HG03439 (cell line): ENCODE measurements around the gene PDRG1.
A peak's percentile ranks its signal among the peaks of the same experiment; 100 is the strongest.

ENCODE experiments used
- ATAC-seq: cut with Tn5 transposase; IDR thresholded peaks from one replicate; pipeline ENCODE4 v1.9.1; 2021; ENCODE audit warnings: mild to moderate bottlenecking, moderate library complexity; ENCODE audit not compliant: unreplicated experiment

Gene PDRG1

DNA sequence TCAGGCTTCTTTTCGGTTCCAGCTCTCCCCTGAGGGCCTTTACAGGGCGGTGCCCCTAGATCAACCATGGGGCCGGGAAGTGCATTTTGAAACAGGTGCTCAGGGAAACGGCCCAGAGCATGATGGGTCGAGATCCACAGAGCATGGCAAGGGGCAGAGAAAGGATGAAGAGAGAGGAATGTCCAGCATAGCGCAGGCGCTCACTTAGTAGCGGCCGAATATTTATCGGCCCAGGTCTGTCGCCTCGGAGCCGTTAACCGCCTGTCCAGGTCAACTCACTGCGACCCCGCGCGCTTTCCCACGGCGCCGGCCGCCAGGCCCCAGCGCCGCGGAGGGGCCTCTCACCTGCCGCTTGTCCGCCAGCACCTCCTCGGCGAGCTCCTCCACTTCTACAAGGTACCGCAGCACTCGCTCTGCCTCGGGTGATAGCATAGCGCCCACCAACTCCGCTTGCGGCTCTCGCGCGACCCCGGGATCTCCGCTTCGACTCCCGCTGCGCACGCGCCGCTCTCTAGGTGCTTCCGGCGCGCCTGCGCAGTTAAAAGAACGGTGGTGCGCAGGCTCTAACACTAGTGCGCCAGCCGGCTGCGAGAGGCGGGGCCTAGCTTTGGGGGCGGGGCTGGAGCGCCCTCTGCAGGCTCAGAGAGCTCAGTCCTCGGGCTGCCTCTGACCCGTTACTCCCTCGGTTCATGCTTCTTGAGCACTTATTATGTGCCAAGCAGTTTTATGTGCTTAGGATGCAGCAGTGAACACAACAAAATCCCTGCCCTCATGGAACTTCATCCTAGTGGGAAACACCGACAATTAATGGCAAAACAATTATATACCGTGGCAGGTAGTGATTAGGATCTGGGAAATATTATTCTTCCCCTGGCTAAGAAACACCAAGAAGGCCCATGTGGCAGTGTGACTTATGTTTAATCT, at the start of gene PDRG1:
Gene PDRG1, minus strand, starts transcription at position 517 of the 924 bp plus-strand sequence. Its CDS starts 85 bp downstream, at position 432.
- ATAC-seq: peak; percentile 94

DNA sequence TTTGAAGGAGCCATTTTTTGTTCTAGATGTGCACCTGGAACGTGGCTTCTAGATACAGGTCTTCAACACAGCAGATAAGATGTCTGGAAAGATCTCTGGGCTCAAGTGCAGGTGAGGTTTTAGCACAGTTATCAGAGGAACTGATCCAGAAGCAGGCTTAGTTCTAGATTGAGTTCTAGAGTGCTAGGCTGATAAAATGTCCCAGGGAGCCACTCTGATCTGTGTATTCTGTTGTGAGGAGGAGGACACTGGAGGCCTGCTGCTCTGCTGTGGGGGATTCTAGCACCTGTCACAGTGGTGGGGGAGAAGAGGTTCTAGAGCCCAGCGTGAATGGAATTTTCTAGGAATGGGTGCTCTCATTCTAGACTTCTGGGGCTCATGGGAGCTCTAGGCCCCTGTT, 46.4 kb upstream of the PDRG1 start:
- ATAC-seq: no peak

DNA sequence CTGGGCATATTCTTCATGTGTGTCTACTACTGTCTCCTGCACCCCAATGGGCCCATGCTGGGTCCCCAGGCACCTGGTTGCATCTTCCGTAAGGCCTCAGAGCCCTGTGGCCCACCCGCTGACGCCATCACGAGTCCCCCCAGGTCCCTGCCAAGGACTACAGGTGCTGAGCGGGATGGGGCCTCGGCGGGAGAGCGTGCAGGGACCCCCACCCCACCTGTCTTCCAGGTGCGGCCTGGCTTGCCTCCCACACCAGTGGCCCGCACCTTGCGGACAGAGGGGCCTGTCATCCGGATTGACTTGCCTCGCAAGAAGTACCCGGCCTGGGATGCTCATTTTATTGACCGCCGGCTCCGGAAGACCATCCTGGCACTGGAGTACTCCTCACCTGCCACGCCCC, 45.1 kb upstream of the PDRG1 start:
- no peak for ATAC-seq

DNA sequence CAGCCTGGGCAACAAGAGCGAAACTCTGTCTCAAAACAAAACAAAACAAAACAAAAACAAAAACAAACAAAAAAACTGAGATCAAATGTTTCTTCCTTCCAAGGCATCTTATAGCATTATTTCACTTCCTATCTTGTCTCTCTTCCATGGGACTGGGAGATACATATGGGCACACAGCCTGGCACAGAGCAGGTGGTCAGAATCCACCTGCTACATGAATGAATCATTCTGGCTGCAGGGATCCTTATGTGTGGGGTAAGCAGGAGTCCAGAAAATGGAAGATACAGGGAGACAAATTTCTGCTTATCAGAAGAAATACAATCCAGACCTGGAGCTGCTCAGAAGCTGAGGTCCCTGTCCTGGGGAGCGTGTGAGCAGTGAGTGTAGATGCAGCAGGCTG, 40.2 kb upstream of the PDRG1 start:
- ATAC-seq: no peak

DNA sequence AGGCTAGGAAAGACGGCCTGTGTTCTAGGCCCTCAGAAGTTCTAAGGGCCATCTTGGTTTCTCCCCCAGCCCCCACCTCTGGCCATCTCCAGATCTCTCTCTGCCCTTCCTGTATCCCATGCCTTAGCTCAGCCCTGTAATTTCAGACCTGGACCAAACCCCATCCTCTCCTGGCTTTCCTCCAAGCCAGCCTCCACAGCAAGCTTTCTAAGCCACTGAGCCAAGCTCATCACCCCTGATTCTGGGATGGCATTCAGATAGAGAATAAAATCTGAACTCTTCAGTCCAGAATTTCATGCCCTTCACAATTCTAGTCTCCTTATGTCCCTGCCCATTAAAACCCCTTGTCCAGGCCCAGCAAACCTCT, 39.5 kb upstream of the PDRG1 start:
- ATAC-seq: no peak

DNA sequence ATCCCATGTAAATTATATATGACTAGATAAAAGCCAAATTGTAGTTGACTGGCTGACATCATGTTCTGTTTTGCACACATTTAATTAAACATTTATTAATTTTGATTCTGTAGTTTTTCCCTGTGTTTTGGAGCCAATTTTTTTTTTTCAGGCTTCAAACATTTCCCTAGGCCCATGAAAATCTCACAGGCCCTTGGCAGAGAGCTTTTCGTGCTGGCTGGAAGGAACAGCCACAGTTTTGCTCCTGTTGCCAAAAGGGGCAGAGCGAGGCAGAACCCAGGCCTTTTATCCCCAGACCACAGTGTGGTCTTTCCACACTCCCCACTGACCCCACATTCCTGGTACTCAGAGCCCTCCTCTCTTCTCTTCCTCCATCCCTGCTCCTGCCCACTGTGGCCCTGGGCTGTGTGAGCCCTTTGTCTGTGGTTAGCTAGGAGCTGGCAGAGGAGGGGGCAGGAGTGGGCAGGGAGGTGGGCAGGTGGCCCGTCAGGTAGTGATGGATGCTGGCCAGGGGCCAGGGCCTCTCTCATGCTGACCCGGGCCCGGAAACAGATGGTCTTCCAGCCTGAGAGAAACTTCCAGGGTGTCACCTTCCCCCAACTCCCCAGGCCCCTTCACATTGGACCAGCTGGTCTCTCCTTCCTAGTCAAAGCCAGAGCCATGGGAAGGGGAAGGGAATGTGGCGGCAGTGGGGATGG, 38.9 kb upstream of the PDRG1 start:
- ATAC-seq: no peak

DNA sequence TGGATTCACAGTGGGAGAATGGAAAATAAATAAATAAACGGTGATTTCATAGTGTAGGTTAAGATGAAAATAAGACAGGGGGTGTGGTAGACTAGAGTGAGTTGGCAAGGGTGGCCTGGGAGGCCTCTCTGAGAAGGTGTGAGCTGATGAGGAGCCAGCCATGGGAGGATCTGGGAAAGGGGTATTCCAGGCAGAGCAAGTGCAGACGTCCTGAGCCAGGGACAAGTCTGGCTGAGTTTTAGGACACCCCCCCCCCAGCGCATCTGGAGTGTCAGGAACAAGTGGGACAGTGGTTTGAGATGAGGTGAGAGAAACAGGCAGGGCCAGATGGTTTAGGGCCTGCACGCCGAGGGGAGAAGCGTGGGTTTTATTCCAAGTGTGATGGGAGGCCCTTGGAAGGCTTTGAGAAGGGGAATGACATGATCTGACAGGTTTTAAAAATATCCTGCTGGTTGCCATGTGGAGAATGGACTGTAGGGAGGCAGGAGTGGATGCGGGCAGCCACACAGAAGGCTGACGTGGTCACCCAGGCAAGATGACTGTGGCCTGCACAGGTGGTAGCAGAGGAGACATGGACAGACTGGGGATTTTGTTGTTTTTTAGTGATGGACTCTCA, 37.3 kb upstream of the PDRG1 start:
- no peak for ATAC-seq

DNA sequence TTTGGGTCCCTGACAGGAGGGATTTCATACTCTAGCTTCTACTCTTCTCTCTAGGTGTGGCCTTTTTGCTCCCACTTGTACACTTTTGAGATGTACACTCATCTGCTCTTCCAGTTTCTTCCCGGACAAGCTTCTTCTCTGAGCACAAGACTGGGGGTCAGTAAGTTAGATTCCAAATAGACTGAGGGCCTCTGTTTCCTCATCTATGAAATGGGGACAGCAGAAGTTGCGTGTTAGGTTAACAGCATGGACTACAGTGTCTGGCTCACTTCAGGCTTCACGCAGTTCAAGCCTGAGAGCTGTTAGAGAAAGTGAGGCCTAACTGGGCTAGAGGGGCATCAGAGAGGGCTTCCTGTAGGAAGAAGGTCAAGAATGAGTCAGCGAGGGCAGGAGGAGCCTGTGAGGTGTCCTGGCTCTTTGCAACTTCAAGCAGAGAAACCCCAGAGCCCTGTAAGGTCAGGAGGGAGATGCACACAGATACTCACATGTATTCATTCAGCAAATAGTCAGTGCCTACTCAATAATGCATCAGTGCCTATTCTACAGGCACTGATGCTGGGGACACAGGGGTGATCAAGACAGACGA, 36.7 kb upstream of the PDRG1 start:
- ATAC-seq: no peak

DNA sequence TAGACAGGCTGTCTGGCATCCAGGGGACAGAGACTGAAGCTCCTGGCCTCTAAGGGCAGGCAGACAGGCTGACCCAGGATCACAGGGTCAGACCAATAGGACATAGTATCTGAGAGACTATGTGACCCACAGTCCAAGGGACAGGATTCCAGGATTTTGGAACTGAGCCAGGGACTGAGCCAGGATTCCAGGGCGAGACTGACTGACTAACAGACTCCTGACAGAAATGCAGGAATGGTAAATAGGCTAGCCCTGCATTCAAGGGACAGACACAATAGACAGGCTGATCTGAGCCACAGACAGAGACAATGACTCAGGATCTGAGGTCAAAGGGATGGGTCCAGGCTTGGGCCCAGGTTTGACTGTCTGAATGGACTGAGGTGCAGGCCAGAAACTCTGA, 35.9 kb upstream of the PDRG1 start:
- no peak for ATAC-seq

DNA sequence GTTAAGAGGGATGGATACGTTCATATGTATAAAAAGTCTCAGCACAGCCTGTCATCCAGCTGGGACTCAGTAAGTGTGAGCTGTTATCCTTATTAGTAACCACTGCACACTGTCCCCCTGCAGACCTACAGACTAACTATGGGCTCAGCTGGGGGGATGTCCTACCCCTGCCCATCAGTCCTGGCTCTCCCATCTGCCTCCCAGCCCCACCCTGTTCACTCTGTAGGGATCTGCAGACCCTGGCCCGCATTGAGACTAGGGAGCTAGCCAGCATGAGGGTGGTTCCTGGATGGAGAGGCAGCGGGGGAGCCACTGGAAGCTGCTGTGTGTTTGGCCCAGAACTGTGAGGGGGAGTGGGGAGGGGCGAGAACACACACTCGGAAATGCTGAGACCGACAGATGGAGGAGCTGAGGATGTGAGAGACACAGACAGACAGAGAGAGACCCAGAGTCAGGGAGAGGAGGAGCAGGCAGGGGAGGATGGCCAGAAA, 33.2 kb upstream of the PDRG1 start:
- no peak for ATAC-seq

DNA sequence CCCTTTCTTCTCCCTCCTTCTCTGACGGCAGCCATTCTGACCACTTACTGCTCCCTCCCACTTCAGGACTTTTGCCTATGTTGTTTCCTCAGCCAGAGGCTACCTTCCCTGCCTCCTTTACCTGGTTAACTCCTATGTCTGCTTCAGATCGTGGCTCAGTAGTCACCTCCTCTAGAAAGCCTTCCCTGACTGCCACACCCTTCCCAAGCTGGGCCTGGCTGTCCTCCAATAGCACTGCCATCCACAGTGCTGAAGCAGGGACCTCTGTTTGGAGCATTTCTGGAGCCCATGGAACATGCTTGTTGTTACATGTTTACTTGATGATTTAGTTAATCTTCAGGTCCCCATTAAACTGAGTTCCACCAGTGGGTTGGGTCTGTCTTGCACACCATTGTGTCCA, 29.9 kb upstream of the PDRG1 start:
- no peak for ATAC-seq

DNA sequence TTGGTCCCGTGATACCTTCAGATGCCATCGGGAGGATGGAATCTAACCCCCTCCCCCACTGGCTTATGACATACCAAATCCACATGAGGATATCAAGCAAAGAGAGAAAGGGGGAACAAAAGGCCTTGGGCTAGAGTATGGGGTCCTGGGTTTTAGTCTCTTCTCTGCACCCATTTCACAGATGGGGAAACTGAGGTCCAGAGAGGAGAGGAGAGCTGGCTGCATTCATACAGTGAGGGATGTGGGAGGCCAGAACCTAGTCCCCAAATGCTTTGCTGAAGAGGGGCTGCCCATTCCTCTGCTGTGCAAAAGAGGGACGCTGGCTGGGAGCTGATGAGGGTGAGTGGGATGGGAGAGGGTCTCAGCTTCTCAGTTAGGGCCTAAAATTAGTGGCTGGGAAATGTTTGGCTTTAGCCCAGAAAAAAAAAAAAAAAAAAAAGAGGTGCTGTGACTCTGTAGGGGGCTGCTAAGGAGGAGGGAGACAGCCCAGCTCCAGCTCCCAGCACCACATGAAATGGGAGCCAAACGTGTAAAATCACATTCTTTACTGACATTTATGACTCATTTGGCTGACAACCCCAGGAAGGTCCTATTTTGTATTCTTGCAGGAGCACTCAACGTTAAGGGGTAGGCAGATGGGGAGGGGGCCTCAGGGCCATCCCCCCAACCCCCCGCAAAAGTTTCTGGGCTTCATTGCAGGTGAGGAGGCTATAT, 28.0 kb upstream of the PDRG1 start:
- ATAC-seq: no peak

DNA sequence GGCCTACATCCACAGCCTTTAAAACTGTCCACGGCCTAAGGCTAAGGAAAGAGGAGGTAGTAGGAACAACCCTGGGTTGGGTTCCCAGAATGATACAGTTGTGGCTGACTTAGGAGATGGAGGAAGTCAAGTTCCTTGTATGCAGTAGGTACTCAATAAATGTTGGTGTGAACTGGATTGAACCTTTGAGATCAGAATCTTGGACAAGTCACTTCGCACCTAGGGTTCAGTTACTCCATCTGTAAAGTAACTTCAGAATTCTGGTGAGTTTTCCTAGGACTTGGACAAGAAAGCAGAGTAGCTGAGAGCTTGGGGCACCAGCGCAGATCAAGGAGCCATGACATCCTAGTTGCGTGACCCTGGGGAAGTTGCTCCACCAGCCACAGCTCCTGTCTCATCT, 25.2 kb upstream of the PDRG1 start:
- no peak for ATAC-seq

DNA sequence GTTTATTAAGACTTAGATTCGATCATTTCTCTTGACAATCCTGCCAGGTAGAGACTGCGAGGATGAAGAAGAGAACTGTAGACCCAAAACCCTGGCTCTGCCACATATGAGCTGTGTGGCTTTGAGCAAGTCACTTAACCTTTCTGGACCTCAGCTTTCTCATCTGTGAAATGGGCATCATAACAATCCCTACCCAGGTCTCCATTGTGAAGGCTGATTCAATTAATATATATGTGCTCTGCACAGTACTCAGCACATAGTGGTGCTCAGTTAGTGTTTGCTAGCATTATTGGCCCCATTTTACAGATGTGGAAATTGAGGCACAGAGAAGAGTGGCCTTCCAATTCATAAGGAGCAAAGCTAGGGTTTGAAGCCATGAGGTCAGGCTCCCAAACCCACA, 24.0 kb upstream of the PDRG1 start:
- no peak for ATAC-seq

DNA sequence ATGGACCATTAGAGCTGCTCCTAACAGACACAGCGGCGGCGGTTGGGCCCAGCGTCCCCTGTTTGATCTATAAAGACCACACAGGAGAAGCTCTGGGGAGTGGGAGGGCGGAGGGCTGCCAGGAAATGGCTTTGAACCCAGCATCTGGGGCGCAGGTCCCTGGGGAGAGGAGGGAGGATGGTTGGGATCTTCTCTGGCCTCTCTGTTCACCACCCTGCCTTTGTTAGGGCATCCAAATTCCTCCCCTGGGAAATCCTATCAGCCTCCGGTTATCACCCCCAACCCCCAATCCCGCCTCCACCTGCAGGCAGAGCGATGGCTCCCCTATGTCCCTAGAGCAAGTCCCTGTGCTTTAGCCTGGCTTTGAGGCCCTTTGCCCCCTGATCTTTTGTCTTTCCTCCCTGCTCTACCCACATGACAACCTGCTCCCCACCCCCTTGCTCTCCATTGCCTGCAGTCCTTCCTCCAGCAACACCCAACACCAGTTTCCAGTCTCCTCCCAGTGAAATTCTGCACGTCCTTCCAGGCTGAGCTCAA, 23.2 kb upstream of the PDRG1 start:
- ATAC-seq: no peak

DNA sequence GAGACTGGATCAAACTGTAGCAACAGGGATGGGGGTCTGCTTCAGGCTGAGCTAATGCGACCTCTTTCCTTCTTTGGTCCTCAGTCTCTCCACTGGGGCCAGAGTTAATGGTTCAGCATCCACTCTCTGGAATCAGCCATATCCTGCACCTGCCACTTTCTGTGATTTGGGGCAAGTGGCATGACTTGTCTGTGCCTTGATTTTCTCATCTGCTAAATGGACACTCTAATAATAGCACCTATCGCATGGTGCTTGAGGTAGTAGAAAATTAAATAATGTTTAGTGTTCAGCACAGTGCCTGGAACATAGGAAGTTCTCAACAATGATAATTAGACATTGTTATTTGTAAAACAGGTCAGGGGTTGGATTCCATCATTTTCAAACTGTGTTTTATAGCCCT, 22.4 kb upstream of the PDRG1 start:
- no peak for ATAC-seq

DNA sequence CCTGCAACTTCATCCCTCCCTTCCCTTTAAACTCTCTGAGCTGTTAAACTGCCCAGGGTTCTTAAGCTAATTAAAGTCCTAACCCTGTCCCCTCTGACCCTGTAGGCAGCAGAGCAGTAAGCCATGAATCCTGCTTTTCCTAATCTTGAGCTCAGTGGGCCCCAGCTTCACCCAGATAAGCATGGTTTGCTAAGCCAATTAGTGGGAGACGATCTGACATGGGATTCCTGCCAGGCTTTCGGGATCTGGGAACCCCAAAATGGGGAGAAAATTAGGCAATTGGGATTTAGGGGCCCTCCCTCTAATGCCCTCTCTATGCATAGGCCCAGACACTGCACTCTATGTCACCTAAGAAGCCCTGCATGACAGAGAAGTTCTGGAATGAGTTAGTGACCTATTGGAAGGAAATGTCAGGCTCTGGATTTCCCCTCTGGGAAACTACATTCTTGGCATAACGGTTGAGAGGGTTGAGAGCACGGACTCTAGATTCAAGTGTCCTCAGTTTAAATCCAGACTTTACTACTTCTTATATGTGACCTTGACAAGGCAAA, 20.7 kb upstream of the PDRG1 start:
- ATAC-seq: no peak

DNA sequence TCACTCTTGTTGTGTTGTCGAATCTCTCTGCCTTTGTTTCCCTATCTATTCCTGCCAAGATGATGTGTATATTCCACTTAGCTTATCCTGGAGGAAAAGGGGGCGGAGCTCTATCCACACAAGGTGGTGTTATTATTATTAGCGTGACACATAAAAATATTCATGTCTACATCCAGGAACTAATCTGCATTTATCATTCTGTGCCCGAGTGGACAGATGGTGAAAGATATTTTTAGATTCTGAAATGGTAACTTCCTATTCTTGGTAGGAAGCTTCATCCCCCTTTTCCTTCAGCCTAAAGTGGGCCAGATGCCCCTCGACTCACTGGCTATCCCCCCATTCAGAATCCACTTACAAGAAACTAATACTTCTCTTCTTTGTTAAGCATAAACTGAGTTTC, 18.1 kb upstream of the PDRG1 start:
- no peak for ATAC-seq

DNA sequence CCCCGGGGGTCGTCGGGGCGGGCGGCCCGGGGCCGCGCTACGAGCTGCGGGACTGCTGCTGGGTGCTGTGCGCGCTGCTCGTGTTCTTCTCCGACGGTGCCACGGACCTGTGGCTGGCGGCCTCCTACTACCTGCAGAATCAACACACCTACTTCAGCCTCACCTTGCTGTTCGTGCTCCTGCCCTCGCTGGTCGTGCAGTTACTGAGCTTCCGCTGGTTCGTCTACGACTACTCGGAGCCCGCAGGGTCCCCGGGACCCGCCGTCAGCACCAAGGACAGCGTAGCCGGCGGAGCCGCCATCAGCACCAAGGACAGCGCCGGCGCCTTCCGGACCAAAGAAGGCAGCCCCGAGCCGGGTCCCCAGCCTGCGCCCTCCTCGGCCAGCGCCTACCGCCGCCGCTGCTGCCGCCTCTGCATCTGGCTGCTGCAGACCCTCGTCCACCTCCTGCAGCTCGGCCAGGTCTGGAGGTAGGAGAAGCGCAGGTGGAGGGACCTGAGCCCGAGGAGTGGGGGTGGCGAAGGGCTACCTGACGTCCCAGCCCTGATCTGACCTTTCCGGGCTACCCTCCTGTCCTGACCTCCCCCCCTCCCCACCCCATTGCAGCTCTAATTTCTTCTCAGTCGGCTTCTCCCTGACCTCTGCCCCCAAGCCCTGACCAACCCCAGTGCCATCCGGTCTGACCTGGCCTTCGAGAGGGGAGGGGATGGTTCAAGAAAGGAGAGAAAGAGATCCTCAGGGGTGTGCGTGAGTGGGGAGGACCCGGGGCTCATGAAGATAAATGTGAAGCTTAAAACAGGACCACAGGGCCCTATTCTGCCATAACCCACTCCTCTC, 16.7 kb upstream of the PDRG1 start:
- ATAC-seq: no peak
